Testis (tissue), 2 donors: ENCODE measurements around the gene CLTA.

ENCODE experiments used
- CTCF ChIP-seq, 3 experiments: fragments of 450-650 bp in 2 of 3; fragments of 200-600 bp in 1 of 3; sonication (generic) in 1 of 3; IDR thresholded peaks; one replicate each; pipeline ENCODE4 v1.5.1; 2016 to 2019; ENCODE audit warnings: antibody characterized with exemption in 3 of 3, mild to moderate bottlenecking in 2 of 3, moderate library complexity in 1 of 3
- POLR2A ChIP-seq: fragments of 450-650 bp; IDR thresholded peaks from one replicate; pipeline ENCODE4 v1.6.1; 2017; ENCODE audit warnings: antibody characterized with exemption, mild to moderate bottlenecking, moderate library complexity

DNA sequence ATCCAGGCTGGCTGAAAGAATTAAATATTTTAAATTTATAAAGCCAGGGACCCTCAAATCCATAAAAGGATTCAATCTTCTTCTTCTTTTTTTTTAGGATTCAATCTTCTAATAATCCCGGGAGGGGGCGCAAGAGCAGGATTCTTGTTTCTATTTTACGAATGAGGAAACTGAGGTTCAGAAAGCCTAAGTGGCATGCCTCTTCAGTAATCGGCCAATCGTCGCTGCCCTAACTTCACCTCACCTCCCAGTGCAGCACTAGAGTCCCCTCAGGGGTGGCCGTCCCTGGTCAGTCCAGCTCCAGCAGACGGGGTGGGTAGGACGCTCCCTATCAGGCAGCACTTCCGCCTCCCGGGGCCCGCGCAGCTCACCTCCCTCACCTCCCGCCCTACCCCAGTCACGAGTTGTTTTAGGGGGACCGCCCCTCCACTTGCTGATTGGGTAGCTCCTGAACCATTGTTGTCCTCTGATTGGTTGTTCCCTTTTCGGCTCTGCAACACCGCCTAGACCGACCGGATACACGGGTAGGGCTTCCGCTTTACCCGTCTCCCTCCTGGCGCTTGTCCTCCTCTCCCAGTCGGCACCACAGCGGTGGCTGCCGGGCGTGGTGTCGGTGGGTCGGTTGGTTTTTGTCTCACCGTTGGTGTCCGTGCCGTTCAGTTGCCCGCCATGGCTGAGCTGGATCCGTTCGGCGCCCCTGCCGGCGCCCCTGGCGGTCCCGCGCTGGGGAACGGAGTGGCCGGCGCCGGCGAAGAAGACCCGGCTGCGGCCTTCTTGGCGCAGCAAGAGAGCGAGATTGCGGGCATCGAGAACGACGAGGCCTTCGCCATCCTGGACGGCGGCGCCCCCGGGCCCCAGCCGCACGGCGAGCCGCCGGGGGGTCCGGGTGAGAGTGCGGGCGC is at the start of gene CLTA:
- TF ChIP-seq CTCF (IDR thresholded peaks at IDR 0.05) = peak; percentile 47 to 76 (median 53)
- no peak for TF ChIP-seq POLR2A
